Urinary bladder (tissue), 4 donors: ENCODE data around the gene CCDC85C. TPM values are rescaled to one million over a fixed set of nuclear protein-coding genes. Genes with fewer than 3 reads are reported as not detected.
"Not testable (repeated sequence)": the region's sequence is repeated elsewhere in the genome, so short reads cannot be mapped to it uniquely, and the experiment has no call there.

Source experiments
- DNase-seq: peaks from one replicate; pipeline ENCODE4 v3.0.0-alpha.2; 2015; ENCODE audit errors: extremely low spot score
- H3K27ac ChIP-seq: one replicate; pipeline ENCODE4 v1.5.1; 2013; ENCODE audit warnings: low read depth, mild to moderate bottlenecking, moderate library complexity
- H3K36me3 ChIP-seq: one replicate; pipeline ENCODE4 v1.6.1; 2013; ENCODE audit warnings: mild to moderate bottlenecking, moderate library complexity; ENCODE audit not compliant: insufficient read depth
- H3K4me1 ChIP-seq: one replicate; pipeline ENCODE4 v1.6.1; 2013; ENCODE audit warnings: mild to moderate bottlenecking, moderate library complexity; ENCODE audit not compliant: insufficient read depth
- H3K4me3 ChIP-seq: one replicate; pipeline ENCODE4 v1.5.1; 2013; ENCODE audit warnings: low read depth, low read length
- WGBS: extraction: QIAGEN DNeasy Blood & Tissue Kit; methylation state at CpG from one replicate; pipeline ENCODE4 v1.1.7; 2013; 5-methylcytosine and 5-hydroxymethylcytosine counted together
- polyA plus RNA-seq: library from polyadenylated mRNA; stranded (reverse); fragments of 200-250 nt; gene quantifications from one replicate; pipeline ENCODE4 v1.2.3, GENCODE V29; 2013
- total RNA-seq: library from RNA; depleted of rRNA; stranded (reverse); fragments of >200 nt; gene quantifications from one replicate; pipeline ENCODE4 v1.2.3, GENCODE V29; 2014
- donor health status: healthy with polysubstance abuse.
- donor health status: healthy.

CCDC85C gene
- 5.8 TPM for total RNA-seq
- polyA plus RNA-seq, result 36.0 TPM

DNA sequence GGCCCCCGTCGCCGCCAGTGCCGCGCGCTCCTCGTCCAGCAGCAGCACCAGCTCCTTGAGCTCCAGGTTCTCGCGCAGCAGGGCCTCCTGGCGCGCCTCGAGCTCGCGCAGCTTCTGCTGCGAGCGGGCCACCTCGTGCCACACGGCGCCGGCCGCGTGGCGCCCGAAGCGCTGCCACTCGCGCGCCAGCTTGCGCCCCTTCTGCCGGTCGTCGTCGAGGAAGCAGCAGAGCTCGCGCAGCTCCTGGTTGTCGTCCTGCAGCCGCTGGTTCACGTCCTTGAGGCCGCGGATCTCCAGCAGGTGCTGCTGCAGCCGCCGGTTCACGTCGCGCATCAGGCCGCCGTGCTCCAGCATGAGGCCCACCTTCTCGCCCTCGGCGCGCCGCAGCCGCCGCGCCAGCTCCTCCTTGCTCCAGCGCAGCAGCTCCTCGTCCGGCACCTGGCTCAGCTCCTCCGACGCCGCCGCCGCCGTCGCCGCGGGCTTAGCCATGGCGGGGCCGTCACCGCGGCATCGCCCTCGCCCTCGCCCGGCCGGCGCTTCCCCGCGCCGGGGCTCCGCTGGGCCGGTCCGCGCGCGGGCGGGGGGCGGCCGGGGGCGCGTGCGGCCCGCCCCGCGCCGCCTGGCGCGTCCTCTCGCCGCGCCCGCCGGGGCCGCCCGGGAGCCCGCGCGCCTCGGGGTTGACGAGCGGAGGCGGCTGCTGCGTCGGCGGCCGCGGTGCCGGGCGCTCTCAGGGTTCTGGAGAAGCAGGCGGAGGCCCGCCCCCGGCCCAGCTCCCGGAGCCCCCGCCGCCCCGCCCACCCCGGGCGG is at the start of gene CCDC85C:
CCDC85C (minus strand) TSS at position 737 of the 807 bp plus-strand sequence; CDS start at position 489, 248 bp downstream.
- no peak for DNase-seq
- 2% methylated on average over 128 of the region's 128 CpGs for WGBS
- Histone ChIP-seq H3K4me3 (peak within 1 kb of the TSS; percentile 76), H3K36me3 (no peaks in the 10 kb centered on the region), H3K27ac (peak within 1 kb of the TSS; percentile 84), H3K4me1 (no peaks in the 10 kb centered on the region)

DNA sequence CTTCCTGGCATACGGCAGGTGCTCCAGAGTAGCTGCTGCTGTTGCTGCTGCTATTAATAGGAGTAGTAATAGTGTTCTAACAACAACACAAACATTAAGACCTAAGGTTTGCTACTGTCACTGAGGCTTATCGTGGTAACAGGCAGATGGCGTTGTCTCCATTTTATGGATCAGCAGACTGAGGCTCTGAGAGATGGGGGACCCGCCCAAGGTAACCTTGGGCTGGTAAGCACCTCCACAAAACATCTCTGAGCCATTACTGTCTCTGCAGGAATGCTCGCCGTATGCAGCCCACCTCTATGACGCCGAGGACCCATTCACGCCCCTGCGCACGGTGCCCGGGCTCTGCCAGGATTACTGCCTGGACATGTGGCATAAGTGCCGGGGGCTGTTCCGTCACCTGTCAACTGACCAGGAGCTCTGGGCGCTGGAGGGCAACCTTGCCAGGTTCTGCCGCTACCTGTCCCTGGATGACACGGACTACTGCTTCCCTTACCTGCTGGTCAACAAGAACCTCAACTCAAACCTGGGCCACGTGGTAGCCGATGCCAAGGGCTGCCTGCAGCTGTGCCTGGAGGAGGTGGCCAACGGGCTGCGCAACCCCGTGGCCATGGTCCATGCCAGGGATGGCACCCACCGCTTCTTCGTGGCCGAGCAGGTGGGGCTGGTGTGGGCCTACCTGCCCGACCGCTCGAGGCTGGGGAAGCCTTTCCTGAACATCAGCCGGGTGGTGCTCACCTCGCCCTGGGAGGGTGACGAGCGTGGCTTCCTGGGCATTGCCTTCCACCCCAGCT is 48.1 kb upstream of the CCDC85C start:
- Histone ChIP-seq H3K4me3 (no peak overlapping the region), H3K27ac (no peak overlapping the region), H3K4me1 (no peaks in the 10 kb centered on the region), H3K36me3 (no peaks in the 10 kb centered on the region)
- 95% methylated on average over 32 of the region's 32 CpGs for WGBS
- DNase-seq, result no peak

DNA sequence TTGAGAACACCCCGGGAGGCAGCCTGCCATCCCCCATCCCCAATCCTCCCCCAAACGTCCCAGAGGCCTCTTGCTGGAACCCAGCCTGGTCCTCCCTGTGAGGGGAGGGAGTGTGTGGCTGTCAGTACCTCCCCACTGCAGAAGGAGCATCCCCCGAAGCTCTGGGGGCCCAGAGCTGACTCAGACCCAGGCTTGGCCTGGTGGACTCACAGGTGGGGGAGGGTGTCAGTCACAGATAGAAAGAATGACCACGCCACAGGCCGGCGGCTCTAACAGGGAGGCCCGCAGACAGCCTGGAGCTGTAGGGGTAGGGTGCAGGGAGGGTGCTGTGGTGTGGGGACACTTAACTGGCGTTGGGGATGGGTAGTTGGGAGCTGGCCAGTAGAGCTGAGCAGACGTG is 46.2 kb upstream of the CCDC85C start:
- H3K27ac ChIP-seq, result no peak overlapping the region
- 78% methylated on average over 9 of the region's 9 CpGs for WGBS
- H3K4me3 ChIP-seq, result no peak overlapping the region
- H3K36me3 ChIP-seq, result no peaks in the 10 kb centered on the region
- no peak for DNase-seq
- H3K4me1 ChIP-seq, result no peaks in the 10 kb centered on the region

DNA sequence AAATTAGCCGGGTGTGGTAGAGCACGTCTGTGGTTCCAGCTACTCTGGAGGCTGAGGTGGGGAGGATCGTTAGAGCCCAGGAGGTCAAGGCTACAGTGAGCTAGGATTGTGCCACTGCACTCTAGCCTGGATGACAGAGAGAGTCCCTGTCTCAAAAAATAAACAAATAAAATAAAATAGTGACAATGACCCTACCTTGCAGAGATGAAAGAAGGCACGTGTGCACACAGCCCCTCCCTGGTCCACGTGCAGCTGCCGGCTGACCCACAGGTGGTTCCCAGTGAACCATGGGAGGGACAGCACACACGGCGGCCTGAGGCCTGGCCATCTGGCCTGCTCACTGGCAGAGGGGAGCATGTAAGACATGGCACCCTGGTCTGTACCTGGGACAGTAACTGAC is 45.6 kb upstream of the CCDC85C start:
- 78% methylated on average over 8 of the region's 8 CpGs for WGBS
- no peak for DNase-seq
- Histone ChIP-seq H3K27ac (no peak overlapping the region), H3K4me3 (no peak overlapping the region), H3K36me3 (no peaks in the 10 kb centered on the region), H3K4me1 (no peaks in the 10 kb centered on the region)

DNA sequence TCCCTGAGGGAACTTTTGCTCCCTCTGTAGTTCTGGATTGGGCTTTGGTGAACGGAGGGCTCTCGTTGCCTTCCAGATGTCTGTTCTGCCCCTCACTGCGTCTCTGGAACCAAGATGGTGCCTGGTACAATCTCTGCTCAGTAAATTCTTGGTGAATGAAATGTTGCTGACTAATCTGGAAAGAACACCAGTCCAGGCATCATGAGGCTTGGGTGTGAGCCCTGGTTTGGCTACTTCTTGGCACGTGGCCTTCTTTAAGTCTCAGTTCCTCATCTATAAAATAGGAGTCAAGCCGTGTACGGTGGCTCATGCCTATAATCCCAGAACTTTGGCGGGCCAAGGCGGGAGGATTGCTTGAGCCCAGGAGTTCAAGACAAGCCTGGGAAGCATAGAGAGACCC is 45.2 kb upstream of the CCDC85C start:
- Histone ChIP-seq H3K27ac (no peak overlapping the region), H3K36me3 (no peaks in the 10 kb centered on the region), H3K4me3 (no peak overlapping the region), H3K4me1 (no peaks in the 10 kb centered on the region)
- 89% methylated on average over 8 of the region's 8 CpGs for WGBS
- no peak for DNase-seq

DNA sequence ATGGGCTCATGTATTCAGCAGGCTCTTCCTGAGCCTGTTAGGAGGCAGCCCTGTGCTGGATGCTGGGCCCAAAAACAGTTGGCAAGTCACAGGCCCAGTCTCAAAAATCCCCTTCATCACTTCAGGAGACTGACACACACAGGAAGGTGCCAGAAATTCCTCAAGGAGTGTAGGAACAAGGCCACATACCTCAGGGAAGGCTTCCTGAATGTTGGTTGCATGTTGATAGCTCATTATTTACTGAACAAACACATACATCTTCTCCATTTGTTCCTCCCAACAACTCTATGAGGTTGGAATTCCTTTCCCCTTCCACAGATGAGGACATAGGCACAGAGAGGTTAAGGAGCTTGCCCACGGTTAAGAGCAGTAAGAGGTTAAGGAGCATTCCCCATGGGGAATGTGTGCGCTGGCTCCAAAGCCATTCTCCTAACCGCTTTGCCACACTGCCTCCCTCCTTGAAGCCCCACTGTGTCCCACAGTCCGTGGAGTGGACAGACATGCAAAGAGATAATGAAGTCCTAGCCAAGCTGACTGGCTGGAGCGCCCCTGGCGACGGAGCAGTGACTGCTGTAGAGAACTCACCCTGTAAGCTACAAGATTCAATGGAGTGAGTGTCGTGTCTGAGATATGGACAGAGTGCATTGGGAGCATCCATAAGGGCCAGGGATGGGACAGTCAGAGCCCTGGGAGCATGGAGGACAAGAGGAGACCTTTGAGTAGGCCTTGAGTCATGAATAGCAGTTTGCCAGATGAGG is 44.2 kb upstream of the CCDC85C start:
- DNase-seq, result no peak
- Histone ChIP-seq H3K36me3 (no peaks in the 10 kb centered on the region), H3K27ac (no peak overlapping the region), H3K4me3 (no peak overlapping the region), H3K4me1 (no peaks in the 10 kb centered on the region)
- 89% methylated on average over 8 of the region's 8 CpGs for WGBS

DNA sequence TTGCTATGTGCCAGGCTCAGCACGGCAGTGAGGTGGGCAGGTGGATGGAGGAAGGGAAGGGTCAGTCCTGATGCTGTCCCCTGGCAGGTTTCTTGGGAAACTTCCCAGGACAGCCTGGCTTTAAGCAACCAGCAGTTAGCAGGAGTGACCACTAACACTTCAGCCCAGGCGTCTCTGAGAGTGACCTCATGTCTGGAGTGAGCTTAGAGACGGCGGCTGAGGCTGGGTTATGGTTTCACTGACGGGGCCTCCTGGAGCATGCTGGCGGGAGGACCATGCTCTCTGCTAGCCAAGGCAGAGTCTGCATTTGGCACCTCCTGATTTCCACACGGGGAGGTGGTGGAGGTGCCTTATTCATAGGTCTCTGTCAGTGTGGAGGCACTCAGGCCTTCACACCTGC is 43.4 kb upstream of the CCDC85C start:
- Histone ChIP-seq H3K4me1 (no peaks in the 10 kb centered on the region), H3K36me3 (no peaks in the 10 kb centered on the region), H3K4me3 (no peak overlapping the region), H3K27ac (no peak overlapping the region)
- no peak for DNase-seq
- 76% methylated on average over 7 of the region's 7 CpGs for WGBS

DNA sequence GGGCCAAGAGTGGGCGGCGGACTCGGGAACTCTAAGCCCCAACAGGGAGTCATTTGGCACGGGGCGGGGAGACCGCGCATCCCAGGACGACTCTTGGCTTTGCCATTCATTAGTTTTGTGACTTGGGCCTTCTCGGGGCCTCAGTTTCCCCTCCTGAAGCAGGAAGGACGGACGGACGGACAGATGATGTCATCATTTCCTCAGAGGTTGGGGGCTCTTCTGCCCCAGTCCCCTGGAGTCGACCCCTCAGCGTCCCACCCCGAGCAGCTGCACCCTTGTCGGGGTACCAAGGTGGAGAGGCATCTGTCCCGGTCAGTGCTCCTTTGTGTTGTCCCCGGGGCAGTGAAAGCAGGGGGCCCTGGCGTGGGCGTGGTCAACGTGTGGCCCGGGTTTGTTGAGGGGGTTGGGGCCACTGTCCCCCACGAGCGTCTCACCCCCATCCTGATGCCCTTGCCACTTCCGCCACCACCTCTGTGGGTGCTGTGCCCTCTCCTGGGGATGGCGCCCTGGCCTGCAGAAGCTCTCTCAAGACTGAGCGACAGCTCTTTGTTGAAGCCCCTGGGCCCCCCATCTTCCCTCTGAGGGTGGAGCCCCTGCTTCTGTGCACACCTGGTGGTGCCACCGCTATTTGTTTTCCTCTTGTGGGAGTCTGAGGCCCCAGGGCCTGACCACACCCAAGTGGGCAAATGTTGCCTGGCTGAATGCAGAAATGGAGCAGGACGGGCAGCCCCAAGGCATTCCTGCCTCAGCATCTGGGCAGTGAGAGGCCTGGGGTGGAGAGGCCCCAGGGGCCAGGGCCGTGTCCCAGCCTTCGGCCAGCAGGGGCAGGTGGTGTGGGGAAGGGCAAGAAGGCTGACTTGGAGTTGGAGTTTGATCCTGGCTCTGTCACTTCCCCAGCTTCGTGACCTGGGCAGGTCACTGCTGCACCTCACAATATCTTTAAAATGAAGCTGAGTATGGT is 41.8 kb upstream of the CCDC85C start:
- H3K4me3 ChIP-seq, result peak overlapping the region; percentile 54
- DNase-seq, result no peak
- WGBS, result 56% methylated on average over 32 of the region's 32 CpGs
- H3K4me1 ChIP-seq, result no peaks in the 10 kb centered on the region
- H3K36me3 ChIP-seq, result no peaks in the 10 kb centered on the region
- H3K27ac ChIP-seq, result no peak overlapping the region

DNA sequence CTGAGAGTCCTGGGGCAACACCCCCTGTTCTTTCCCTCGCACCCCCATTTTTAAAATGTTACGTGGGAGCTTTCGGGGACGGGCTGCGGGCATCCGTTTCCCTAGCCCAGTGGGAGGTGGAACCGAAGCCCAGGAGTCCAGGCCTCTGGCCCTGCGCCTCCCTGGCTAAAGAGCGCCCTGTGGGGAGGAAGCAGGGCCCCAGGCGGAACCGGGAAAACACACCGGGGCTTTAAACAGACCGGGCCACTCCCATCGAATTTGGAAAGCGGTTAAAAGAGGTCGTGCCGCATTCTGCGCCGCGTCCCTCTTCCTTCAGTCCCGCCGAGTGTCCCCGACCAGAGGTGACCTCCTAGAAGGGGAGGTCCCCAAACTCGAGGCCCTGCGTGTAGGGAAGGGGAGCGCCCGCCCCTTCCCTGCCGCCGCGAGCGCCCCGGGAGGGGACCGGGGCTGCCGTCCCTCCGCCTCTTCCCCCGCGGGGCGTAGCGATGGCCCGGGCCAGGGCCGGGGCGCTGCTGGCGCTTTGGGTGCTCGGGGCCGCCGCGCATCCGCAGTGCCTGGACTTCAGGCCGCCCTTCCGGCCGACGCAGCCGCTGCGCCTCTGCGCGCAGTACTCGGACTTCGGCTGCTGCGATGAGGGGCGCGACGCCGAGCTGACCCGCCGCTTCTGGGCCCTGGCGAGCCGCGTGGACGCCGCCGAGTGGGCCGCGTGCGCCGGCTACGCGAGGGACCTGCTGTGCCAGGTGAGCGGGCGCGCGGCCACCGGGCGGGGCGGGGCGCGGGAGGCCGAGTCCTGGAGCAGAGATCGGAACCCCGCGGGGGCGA is 40.9 kb upstream of the CCDC85C start, which contains the start of gene HHIPL1:
HHIPL1 (plus strand) TSS at position 407 of the 822 bp plus-strand sequence; CDS start at position 486, 79 bp downstream.
- Histone ChIP-seq H3K4me1 (no peaks in the 10 kb centered on the region), H3K36me3 (no peaks in the 10 kb centered on the region), H3K4me3 (peak within 1 kb of the TSS; percentile 54), H3K27ac (no peak within 1 kb of the TSS)
- no peak for DNase-seq
- WGBS, result 9% methylated on average over 91 of the region's 91 CpGs

DNA sequence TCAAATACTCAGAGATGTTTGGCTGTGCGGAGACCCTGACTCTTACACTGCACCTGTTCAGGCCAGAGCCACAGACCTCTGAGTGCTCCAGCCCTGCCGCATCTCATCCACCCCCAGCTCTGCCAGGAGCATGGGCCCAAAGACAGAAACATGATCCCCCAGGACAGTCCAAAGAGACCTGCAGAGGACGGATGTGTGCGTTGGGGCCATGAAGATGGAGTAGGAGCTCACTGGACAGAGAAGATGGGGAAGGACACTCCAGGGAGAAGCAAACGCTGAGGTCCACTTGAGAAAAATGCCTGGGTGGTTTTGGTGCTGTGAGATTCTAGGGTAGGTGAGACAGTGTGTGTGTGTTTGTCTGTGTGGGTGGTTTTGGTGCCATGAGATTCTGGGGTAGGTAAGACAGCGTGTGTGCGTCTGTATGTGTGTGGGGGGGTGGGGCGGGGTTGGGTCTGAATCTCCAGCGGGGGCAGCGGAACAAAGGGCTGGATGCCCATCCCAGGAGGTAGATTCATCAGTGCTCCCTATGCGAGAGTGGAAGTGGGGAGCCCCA is 40.1 kb upstream of the CCDC85C start:
- no peak for DNase-seq
- Histone ChIP-seq H3K4me3 (no peak overlapping the region), H3K4me1 (no peaks in the 10 kb centered on the region), H3K27ac (no peak overlapping the region), H3K36me3 (no peaks in the 10 kb centered on the region)
- 96% methylated on average over 11 of the region's 11 CpGs for WGBS

DNA sequence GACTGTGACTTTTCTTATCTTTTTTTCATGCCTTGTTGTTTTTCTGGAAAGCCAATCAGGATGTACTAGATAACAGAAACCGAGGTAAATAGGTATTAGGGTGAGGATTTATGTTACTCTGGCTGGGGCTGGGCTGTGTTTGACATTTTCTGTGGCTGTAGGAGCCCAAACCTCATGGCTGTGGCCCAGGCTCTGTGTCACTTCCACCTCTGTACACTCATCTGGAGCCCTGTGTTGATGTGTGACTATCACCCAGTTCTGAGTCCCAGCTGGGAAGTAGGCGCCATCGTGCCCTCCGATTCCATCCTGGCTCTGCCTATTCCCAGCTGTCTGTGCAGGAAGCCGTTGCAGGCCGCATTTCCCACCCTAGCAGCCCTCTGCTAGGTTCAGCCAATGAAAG is 39.3 kb upstream of the CCDC85C start:
- H3K4me3 ChIP-seq, result no peak overlapping the region
- H3K4me1 ChIP-seq, result no peaks in the 10 kb centered on the region
- no peak for DNase-seq
- H3K27ac ChIP-seq, result no peak overlapping the region
- no peaks in the 10 kb centered on the region for H3K36me3 ChIP-seq
- WGBS, result 68% methylated on average over 6 of the region's 6 CpGs

DNA sequence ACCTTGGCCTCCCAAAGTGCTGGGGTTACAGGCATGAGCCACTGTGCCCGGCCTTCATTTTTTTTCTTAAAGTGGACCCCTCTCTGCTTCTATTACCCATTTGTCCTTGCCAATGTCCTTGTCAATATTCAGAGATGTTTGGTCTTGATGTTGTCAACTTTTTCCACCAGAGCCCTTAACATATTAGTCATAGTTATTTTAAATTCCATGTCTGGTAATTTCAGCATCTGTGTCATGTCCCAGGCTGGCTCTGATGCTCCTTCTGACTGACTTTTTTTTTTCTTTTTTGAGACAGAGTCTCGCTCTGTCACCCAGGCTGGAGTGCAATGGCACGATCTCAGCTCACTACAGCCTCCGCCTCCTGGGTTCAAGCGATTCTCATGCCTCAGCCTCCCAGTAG is 38.8 kb upstream of the CCDC85C start:
- H3K36me3 ChIP-seq, DNase-seq, H3K4me1 ChIP-seq, H3K4me3 ChIP-seq, H3K27ac ChIP-seq: not testable (repeated sequence)
- 94% methylated on average over 5 of the region's 5 CpGs for WGBS
